HFF-Myc (cell line): ENCODE measurements around the gene C6orf47.

Experiments
- DNase-seq: peaks from one replicate; pipeline ENCODE4 v3.0.0-alpha.2; 2011; ENCODE audit warnings: low read depth; ENCODE audit errors: extremely low read depth
- H3K4me3 ChIP-seq: replicated peaks from 2 replicates; pipeline ENCODE4 v1.5.1; 2011; ENCODE audit warnings: low read depth, mild to moderate bottlenecking, control low read depth, low read length
- CTCF ChIP-seq: IDR thresholded peaks from 2 replicates; pipeline ENCODE4 v1.5.1; 2012; ENCODE audit warnings: mild to moderate bottlenecking, low read depth, low read length, control low read depth; ENCODE audit errors: missing control alignments

C6orf47 gene

DNA sequence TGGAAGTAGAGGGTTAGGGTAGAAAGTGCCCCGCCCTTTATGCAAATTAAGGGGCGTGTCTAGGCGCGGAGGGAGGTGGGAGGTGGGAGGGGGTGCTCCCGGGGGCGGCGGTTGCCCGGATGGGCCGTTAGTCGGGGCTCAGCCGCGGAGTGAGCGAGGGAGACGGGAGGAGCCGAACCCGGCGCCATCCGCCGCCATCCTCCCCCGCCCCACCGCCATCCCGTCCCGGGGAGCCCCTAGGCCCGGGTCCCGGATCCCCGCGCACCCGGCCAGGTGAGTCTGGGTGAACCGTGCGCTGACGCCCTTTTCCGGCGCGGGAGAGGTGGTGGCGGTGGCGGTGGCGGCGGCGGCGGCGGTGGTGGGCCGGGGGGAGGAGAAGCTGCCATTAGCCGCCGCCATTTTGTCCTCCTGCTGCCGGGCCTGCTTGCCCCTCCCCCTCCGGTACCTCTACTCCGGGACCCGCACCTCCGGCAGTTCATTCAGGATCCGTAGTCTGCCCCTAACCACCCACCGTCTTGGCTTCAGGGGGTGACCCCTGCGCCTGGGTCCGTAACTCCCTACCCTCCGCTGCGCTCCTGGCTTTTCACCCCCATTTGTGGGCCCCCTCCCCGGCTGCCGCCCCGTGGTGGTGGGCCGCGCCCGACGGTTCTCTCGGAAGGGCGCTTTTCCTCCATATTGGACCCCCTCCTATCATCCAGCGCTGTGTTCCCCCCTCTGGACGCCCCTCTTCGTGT lies 39.8 kb downstream of the C6orf47 start, which contains the start of gene PRRC2A:
TSS of gene PRRC2A (plus strand) at position 130 of the 734 bp plus-strand sequence. CDS start 2,075 bp downstream, outside the sequence.
- DNase-seq: no peak
- TF ChIP-seq CTCF: no peak
- H3K4me3 ChIP-seq: peak within 1 kb of the TSS; percentile 54

DNA sequence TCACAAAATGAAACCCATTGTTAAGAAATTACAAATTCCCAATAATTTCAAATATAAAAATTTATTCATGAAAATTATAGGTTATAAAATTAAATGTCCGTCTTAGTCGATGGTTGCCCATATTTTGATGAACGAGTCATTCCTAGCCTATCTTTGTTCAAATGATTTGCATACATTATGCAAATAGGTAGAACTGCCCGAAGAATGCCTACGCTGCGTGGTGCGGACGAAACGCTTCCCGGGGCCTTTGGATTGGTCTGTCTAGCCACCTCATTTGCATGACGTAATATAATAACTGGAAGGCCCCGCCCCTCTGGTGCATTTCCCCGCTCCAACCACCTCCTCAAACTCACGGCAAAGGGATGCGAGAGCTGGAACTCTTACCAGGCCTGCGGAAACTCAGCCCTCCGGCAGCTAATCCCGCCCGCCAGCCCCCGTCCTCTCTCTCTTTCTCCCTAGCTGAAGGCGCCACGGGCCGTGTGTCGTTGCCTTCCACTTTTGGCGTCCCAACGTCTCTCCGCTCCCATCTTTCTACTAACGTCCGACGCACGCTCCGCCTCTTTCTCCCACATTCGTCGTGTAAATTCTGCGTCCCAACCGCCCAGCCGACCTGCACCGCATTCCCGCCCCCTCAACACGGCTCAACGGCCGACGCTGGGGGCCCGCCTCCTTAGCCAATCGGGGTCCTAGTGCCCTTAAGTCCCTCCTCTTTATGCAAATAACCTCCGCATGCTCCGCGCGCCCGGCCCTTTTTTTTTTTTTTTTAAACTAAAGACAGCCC lies 40.6 kb downstream of the C6orf47 start:
- TF ChIP-seq CTCF: no peak
- peak overlapping the region; percentile 54 for H3K4me3 ChIP-seq
- DNase-seq: peak; percentile 97

DNA sequence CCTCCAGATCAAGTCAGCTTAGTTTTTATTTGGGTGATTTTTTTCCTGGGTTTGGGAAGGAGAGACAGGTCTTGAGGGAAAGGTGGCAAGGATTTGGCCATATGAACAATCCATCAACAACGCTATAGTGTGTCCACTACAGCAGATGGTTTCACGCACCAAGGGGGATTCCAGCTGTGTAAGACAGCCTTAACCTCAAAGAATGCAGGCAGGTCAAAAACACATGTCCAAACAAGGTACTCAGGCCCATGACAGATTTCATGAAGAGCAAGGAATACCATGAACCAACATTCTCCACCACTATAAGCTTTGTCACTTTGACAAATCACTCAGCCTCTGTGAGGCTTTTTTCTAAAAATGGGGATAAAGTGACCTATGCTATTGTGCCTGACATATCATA lies 43.6 kb downstream of the C6orf47 start:
- TF ChIP-seq CTCF: no peak
- DNase-seq: no peak
- no peak overlapping the region for H3K4me3 ChIP-seq

DNA sequence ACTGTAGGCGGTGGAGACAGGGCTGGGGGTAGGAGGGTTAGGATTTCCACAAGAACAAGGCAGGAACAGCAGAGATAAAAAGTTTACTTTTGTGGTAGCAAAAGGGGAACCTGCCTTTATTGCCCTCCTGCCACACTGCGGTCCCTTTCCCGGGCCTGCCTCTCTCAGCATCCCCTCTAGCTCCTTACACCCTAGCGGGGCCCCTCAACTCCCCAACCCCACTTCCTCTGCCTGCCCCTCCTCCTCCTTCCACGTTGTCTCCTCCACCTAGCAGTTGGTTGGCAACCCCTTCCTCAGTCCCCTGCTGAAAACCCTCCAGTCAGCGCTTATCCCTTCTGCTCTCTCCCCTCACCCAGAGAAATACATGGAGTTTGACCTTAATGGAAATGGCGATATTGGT lies 44.8 kb downstream of the C6orf47 start:
- TF ChIP-seq CTCF: no peak
- DNase-seq: no peak
- H3K4me3 ChIP-seq: no peak overlapping the region

DNA sequence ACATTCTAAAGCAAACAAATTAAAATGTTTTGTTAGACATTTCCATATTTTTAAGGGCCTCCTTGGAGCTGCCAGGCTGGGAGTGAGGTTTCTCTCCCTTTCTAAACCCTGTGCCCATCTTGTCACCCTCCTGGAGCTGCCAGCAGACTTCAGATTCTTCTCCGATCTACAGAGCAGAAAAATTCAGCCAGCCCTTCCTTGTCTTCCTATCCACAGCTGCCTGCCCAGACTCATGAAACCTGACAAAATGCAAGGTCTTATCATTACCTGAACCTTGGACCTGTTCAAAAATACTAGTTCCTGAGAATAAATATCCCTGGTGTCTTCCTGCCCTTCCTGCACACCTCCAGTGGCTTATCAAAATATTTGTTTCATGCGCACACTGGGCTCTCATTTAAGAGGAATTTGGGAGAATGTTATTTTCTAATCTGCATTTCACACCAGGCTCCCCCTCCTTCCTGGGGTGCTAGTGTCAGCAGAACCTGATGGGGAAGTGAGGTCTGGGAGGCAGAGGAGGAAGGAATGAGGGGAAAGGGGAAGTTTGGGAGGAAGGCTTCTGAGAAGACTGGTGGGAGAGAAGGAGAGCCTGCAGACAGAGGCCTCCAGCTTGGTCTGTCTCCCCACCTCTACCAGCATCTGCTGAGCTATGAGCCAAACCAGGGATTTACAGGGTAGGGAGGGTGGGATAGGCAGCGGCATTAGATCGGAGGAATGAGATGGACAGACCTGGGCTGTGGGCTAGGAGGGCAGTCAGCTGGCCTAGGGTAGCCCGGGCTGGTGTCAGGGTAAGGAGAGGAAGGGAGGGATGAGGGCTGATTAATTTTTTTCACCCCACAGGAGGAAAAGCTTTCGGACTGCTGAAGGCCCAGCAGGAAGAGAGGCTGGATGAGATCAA lies 45.6 kb downstream of the C6orf47 start, which contains the start of gene AIF1:
TSS of gene AIF1 (plus strand) at position 551 of the 895 bp plus-strand sequence. CDS start at position 647, 96 bp downstream.
- H3K4me3 ChIP-seq: no peak within 1 kb of the TSS
- no peak for DNase-seq

More for the DNA sequence above, 45.6 kb downstream of the C6orf47 start, which contains the start of gene AIF1:
- no peak for TF ChIP-seq CTCF
